Tibial nerve (tissue), 4 donors: ENCODE results near the gene FANCC. TPM values are rescaled to one million over a fixed set of nuclear protein-coding genes. Genes with fewer than 3 reads are reported as not detected.
"Not testable (repeated sequence)": the region's sequence is repeated elsewhere in the genome, so short reads cannot be mapped to it uniquely, and the experiment has no call there.

Source experiments
- DNase-seq, 2 donors: peaks; one replicate each; pipeline ENCODE4 v3.0.0-alpha.2; 2019; ENCODE audit warnings: low spot score in 2 of 2
- H3K27ac ChIP-seq, 4 donors: fragments of 200-600 bp; sonication (generic) in 3 of 4; one replicate each; pipeline ENCODE4 v1.5.1; 2017 to 2019; ENCODE audit warnings: mild to moderate bottlenecking in 1 of 4
- H3K27me3 ChIP-seq, 2 donors: fragments of 200-600 bp; sonication (generic) in 1 of 2; one replicate each; pipeline versions ENCODE4 v1.5.1 to v1.6.0; 2017 to 2019
- H3K36me3 ChIP-seq, 3 donors: fragments of 200-600 bp; sonication (generic); one replicate each; pipeline ENCODE4 v1.5.1; 2018 to 2019
- H3K4me1 ChIP-seq, 4 donors: fragments of 200-600 bp; sonication (generic) in 3 of 4; one replicate each; pipeline ENCODE4 v1.5.1; 2017 to 2019
- H3K4me3 ChIP-seq, 4 donors: fragments of 200-600 bp; sonication (generic) in 3 of 4; one replicate each; pipeline ENCODE4 v1.5.1; 2017 to 2019; ENCODE audit warnings: mild to moderate bottlenecking in 1 of 4, moderate library complexity in 1 of 4
- H3K9me3 ChIP-seq, 4 donors: fragments of 200-600 bp; sonication (generic) in 3 of 4; one replicate each; pipeline ENCODE4 v1.5.1; 2017 to 2019
- EP300 ChIP-seq, 2 donors: sonication (generic); formaldehyde crosslinking; IDR thresholded peaks; one replicate each; pipeline ENCODE4 v1.6.1; 2017; ENCODE audit warnings: antibody characterized with exemption in 2 of 2, mild to moderate bottlenecking in 1 of 2
- POLR2A ChIP-seq, 2 donors: fragments of 450-650 bp; IDR thresholded peaks; one replicate each; pipeline ENCODE4 v1.6.1; 2017; ENCODE audit warnings: antibody characterized with exemption in 2 of 2, mild to moderate bottlenecking in 2 of 2, moderate library complexity in 2 of 2
- WGBS, 2 donors: methylation state at CpG; one replicate each; pipeline ENCODE4 v1.1.5; 2018; 5-methylcytosine and 5-hydroxymethylcytosine counted together
- total RNA-seq, 4 donors: library from RNA; depleted of rRNA; stranded (reverse); fragments of >200 nt; gene quantifications; one replicate each; pipeline ENCODE4 v1.1.0, GENCODE V29; 2016
- TF ChIP-seq, protein P1 (sequence below), 5 experiments: fragments of 200-600 bp in 3 of 5; fragments of 450-650 bp in 2 of 5; sonication (generic) in 3 of 5; IDR thresholded peaks; one replicate each; pipeline ENCODE4 v1.5.1; 2016 to 2019; ENCODE audit warnings: antibody characterized with exemption in 5 of 5, mild to moderate bottlenecking in 3 of 5, moderate library complexity in 2 of 5

FANCC gene
- total RNA-seq, 4 donors from 2014 or later, result 6.5 to 12.6 (median 10.2) TPM

DNA sequence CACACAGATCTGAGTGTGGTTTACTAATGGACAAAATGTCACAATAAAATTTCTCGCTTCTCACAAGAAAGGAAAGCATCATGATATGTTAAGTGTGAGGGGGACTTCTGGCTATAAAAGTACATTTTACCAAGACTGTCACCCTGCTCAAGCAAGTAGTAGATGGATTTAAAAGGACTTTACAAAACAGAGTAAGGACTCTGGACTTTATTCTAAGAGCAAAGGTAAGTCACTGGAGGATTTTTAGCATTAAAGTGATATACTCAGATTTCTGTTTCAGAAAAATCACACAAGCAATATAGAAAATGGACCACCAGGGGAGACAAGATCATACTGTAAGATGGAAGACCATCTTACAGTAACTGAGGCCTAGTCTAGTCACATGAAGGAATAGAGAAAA lies 19.7 kb downstream of the FANCC start:
- H3K4me3 ChIP-seq, result no peak overlapping the region
- DNase-seq, result no peak
- H3K36me3 ChIP-seq, result peaks cover 0 to under 1% (median 0%) of the 10 kb centered on the region in 3 donors
- H3K27me3 ChIP-seq, result no peaks in the 10 kb centered on the region
- no peaks in the 10 kb centered on the region for H3K4me1 ChIP-seq
- WGBS, 2 donors, result 95 to 98% methylated on average over 1 of the region's 1 CpG
- no peaks in the 10 kb centered on the region for H3K9me3 ChIP-seq
- H3K27ac ChIP-seq, result no peak overlapping the region
- no peak for TF ChIP-seq EP300 (IDR thresholded peaks at IDR 0.05)
- TF ChIP-seq POLR2A (IDR thresholded peaks at IDR 0.05), result no peak
- TF ChIP-seq, protein P1, sequence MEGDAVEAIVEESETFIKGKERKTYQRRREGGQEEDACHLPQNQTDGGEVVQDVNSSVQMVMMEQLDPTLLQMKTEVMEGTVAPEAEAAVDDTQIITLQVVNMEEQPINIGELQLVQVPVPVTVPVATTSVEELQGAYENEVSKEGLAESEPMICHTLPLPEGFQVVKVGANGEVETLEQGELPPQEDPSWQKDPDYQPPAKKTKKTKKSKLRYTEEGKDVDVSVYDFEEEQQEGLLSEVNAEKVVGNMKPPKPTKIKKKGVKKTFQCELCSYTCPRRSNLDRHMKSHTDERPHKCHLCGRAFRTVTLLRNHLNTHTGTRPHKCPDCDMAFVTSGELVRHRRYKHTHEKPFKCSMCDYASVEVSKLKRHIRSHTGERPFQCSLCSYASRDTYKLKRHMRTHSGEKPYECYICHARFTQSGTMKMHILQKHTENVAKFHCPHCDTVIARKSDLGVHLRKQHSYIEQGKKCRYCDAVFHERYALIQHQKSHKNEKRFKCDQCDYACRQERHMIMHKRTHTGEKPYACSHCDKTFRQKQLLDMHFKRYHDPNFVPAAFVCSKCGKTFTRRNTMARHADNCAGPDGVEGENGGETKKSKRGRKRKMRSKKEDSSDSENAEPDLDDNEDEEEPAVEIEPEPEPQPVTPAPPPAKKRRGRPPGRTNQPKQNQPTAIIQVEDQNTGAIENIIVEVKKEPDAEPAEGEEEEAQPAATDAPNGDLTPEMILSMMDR (IDR thresholded peaks at IDR 0.05), result no peak

- WGBS, 2 donors, result 81 to 87% methylated on average over 3 of the region's 3 CpGs
- TF ChIP-seq EP300 (IDR thresholded peaks at IDR 0.05) (no peak), POLR2A (IDR thresholded peaks at IDR 0.05) (no peak)
- TF ChIP-seq, protein P1 (IDR thresholded peaks at IDR 0.05), result no peak
- Histone ChIP-seq H3K27ac (no peak overlapping the region), H3K36me3 (peaks cover 0 to 5% (median 0%) of the 10 kb centered on the region in 3 donors), H3K27me3 (no peaks in the 10 kb centered on the region), H3K9me3 (no peaks in the 10 kb centered on the region), H3K4me1 (no peaks in the 10 kb centered on the region), H3K4me3 (no peak overlapping the region)
- DNase-seq, result no peak
Measured at GRCh38 chr9:95297316-95297715, 20.2 kb downstream of the FANCC start.

DNA sequence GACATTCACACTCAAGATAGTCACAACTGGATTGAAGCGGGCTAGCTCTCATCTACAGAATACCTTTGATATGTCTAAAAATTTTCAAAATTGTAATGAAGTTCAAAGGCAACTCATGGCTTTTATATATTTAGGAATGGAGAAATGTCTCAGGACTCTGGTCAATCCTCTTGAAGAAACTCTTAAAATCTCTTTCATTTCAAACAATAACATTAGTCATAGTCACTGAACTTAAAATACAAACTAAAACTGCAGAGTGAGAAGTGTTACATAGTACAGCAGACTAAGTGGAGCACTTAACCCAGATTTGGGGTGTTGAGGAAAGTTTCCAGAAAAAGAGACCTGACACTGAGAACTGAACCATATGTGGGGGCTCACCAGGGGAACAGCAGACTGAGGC lies 20.7 kb downstream of the FANCC start:
- Histone ChIP-seq H3K27me3 (no peaks in the 10 kb centered on the region), H3K4me3 (no peak overlapping the region), H3K36me3 (peaks cover 0 to 5% (median 0%) of the 10 kb centered on the region in 3 donors), H3K9me3 (no peaks in the 10 kb centered on the region), H3K27ac (no peak overlapping the region), H3K4me1 (no peaks in the 10 kb centered on the region)
- 98 to 100% methylated on average over 1 of the region's 1 CpG for WGBS, 2 donors
- no peak for DNase-seq
- TF ChIP-seq EP300 (IDR thresholded peaks at IDR 0.05) (no peak), POLR2A (IDR thresholded peaks at IDR 0.05) (no peak)
- TF ChIP-seq, protein P1 (IDR thresholded peaks at IDR 0.05), result no peak

DNA sequence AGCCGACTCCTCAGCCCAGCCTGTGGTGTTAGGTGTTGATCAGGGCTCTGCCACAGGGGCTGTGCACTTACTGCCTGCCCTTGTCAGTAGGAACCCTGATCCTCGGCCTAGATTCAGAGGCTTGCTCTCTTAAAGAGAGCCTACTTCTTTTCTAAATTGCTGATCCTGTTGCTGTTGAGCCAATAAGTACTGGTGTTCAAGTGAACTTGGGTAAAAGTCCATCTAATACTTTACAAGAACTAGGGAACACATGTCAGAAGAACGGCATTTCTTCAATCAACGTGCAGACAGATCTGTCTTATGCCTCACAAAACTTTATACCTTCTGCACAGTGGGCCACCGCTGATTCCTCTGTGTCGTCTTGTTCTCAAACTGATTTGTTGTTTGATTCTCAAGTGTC lies 24.2 kb downstream of the FANCC start:
- H3K9me3 ChIP-seq, result not testable (repeated sequence)

DNA sequence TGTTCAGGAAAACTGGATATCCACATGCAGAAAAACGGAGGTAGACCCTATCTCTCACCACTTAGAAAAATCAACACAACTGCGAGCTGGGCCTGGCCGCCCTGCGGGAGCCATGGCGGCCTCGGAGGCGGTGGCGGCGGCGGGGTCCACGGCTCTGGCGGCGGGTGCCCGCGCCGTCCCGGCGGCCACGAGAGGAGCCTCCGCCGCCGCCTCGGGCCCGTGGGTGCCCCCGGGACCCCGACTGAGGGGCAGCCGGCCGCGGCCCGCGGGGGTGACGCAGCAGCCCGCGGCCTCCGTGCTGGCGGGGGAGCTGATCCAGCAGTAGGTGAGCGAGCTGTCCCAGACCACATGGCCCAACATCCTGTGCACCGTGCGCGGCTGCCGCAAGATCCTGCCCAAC lies 25.3 kb downstream of the FANCC start:
- DNase-seq, result no peak
- H3K9me3 ChIP-seq, result no peaks in the 10 kb centered on the region
- 93 to 94% methylated on average over 40 of the region's 41 CpGs for WGBS, 2 donors
- H3K4me1 ChIP-seq, result no peaks in the 10 kb centered on the region
- H3K36me3 ChIP-seq, result peaks cover 0 to 5% (median 0%) of the 10 kb centered on the region in 3 donors
- no peak for TF ChIP-seq POLR2A (IDR thresholded peaks at IDR 0.05)
- no peak for TF ChIP-seq EP300 (IDR thresholded peaks at IDR 0.05)
- TF ChIP-seq, protein P1 (IDR thresholded peaks at IDR 0.05), result no peak
- H3K27me3 ChIP-seq, result no peaks in the 10 kb centered on the region
- no peak overlapping the region for H3K4me3 ChIP-seq
- H3K27ac ChIP-seq, result no peak overlapping the region

More for the DNA sequence above, 24.2 kb downstream of the FANCC start:
- not testable (repeated sequence) for H3K27ac ChIP-seq, H3K4me3 ChIP-seq, H3K27me3 ChIP-seq, H3K4me1 ChIP-seq, H3K36me3 ChIP-seq, DNase-seq
- 91 to 92% methylated on average over 6 of the region's 6 CpGs for WGBS, 2 donors

GRCh38 chr9:95286151-95286550 lies 31.4 kb downstream of the FANCC start:
- Histone ChIP-seq H3K4me1 (peaks cover 0 to 14% (median 0%) of the 10 kb centered on the region in 4 donors), H3K27me3 (no peaks in the 10 kb centered on the region), H3K36me3 (no peaks in the 10 kb centered on the region), H3K4me3 (no peak overlapping the region), H3K9me3 (peaks cover 0 to 15% (median 2%) of the 10 kb centered on the region in 4 donors), H3K27ac (no peak overlapping the region)
- WGBS, 2 donors, result 40 to 47% methylated on average over 2 of the region's 2 CpGs
- TF ChIP-seq, protein P1 (IDR thresholded peaks at IDR 0.05), result no peak
- TF ChIP-seq EP300 (IDR thresholded peaks at IDR 0.05) (no peak), POLR2A (IDR thresholded peaks at IDR 0.05) (no peak)
- DNase-seq, result no peak
